DMS153 treated with DMSO at 0.1 percent for 48 hours (cell line): ENCODE measurements around the gene MYO7A.
A peak's percentile ranks its signal among the peaks of the same experiment; 100 is the strongest.

ENCODE experiments used
- DNase-seq: peaks from one replicate; lab custom pipeline; 2025; ENCODE audit not compliant: unreplicated experiment; lab: John Stamatoyannopoulos, UW

MYO7A gene

DNA sequence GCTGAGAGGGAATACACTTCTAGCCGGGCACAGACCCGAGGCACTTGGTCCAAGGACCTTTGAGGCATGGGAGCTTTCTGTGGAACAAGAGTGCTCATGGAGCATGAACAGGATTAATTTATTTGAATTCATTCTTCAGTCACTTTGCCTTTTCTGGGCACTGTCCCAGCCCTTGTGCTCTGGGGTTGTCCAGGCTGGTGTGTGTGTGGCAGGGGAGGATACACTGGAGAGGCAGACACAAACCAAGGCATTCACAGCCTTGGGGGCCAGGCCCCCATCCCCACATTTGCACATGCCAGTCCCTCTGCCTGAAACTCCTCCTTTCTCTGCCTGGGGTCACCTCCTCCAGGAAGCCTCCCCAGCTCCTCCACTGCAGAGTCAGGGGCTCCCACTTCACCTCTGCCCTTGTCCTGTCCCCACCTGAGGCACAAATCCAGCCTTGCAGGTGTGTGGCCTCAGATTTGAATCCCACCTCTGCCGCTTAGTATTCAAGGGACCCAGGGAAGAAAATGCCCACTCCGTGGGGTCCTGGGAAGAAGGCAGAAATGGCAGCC lies 55.5 kb downstream of the MYO7A start:
- DNase-seq = no peak

DNA sequence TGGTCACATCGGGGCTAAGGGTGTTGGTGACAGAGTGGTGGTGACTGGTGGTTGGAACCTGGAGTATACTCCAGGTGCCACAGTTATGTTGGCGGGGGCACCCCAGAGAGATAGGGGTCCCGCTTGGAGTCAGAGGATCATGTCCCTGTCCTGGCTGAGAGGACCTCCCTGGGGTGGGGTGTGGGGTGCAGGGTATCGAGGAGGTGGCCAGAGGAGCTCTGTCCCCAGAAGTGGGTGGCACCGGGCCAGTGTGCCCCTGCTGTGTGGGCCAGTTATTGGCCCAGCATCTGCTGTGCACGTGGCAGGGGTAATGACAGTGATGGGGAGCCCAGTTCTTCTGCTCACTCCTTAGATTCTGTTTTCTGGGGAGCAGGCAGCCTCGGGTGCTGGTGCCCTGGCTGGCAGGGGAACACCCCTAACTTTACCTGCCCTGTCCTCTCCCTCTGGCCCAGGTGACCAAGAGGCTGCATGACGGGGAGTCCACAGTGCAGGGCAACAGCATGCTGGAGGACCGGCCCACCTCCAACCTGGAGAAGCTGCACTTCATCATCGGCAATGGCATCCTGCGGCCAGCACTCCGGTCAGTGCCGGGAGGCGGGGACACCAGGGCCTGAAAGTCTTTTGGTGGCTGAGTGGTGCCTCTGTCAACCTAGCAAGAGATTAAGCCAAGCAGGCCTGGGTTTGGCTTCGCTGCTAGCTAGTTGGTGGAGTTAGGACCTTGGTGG lies 56.3 kb downstream of the MYO7A start:
- DNase-seq = no peak

DNA sequence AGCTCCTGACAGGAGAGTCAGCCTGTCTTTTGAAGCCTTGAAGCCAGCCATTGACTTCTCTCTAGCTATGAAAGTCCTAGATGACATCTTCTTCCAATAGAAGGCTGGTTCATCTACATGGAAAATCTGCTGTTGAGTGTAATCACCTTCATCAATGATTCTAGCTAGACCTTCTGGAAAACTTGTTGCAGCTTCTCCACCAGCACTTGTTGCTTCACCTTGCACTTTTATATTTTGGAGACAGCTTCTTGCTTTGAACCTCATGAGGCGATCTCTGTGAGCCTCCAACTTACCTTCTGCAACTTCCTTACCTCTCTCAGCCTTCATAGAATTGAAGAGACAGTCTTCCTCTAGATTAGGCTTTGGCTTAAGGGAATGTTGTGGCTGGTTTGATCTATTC lies 58.3 kb downstream of the MYO7A start:
- no peak for DNase-seq

DNA sequence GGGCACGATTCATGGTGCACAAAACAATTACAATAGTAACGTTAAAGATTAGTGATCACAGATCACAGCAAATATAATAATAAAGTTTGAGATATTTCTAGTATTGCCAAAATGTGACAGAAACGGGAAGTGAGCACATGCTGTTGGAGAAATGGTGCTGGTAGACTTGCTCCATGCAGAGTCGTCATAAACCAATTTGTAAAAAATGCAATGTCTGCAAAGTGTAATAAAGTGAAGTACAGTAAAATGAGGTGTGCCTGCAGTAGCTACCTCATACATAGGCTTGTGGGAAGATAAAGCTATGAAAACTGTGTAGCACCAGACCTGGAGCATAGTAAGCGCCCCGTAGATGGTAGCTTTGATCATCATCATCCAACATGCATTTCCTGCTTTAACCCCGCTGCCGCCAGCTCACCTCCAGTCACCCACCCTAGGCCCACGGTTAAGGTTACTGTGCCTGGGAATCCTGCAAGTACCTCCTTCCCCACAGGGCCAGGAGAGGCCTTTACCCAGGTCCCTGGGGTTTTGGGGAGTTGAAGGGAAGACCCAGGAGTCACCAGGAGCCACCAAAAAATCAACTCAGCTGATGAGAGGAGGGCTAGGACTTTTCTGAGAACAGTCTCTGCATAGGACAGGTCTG lies 59.2 kb downstream of the MYO7A start:
- no peak for DNase-seq

DNA sequence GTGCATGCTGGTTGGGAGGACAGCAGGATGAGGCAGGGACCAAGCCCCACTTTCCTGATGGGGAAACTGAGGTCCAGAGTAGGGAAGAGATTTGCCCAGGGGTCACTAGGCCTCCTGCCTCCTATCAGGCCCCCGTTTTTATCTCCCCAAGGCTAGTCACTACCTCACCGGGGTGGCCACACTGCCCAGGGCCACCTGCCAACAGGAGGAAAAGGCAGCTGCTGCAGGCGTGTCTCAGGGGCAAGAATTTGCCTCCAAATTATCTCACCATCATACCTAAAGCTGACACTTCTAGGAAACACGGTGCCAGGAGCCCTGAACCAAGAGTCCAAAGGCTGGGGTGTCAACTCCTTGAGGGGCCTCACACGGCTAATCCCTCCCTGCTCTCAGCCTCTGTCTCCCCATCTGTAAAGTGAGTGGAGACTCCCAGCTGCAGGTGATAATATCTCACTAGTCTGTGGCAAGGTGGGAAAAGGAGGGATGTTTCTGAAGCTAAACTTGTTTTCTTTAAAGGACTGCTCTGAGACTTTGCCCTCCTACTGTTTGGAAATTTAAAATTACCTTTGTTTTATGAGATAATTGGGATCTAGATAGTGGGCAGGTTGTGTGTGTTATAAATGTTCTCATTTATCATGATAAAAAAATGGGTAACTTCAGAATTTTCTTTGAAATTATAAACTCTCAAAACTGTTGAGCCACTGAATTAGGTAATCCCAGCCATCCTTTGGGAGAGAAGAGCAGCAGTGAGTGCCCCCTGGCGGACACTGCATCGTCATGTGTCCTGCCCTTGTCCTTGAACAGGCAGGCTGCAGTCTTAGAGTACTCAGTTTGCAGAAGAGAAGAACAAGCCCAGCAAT lies 60.0 kb downstream of the MYO7A start:
- peak; percentile 41 for DNase-seq

DNA sequence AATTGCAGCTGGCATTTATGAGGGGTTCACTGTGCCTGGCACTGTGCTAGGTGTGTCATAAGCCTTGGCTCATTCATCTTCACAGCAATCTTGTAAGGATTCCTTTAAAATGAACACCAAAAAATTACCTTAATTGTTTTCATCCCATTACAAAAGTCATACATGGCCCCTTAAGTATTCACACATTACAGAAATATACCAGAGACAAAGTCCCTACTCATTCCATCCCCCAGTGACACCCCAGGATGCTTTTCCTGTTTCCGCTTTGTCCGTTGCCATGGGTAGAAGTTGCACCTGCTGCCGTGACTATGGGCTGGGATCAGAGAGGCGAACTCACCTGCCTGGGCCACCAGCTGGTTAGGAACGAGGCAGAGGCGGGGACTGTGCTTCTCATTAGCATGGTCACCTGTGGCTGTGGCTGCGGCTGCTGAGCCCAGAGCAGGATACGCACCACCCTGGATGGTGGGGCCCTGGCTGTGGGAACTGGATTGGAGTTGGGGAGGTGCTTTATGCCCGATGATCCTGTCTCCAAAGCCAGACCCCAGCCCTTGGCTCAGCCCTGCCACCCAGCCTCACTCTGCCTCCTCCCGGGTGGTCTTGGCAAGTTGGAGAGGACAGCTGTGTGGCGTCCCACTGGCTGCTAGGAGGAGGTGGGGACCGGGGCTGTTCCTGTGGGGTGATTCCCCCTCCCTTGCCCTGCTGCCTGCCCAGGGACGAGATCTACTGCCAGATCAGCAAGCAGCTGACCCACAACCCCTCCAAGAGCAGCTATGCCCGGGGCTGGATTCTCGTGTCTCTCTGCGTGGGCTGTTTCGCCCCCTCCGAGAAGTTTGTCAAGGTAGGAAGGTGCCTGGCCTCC lies 60.8 kb downstream of the MYO7A start:
- peak; percentile 36 for DNase-seq

DNA sequence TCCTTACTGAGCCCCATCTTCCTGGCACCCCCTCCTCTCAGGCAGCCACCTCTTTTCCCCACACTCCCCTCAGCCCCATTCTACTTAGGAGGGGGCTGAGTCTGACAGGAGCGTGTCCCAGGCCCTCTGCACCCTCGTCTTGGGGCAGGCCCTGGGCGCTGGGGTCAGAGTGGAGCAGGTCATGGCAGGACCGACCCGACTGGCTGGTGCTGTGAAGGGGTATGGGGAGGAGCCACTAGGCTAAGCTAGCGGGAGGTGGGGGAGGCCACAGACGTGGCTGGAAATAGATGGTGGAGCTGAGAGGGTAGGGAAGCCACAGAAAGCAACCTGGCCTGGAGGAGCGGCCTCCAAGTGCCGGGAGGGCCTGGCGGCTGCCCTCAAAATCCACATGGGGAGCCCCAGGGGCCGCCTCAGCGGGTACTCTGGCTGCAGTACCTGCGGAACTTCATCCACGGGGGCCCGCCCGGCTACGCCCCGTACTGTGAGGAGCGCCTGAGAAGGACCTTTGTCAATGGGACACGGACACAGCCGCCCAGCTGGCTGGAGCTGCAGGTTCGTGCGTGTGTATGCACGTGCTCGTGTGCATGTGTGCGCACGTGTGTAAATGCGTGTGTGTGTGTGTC lies 61.7 kb downstream of the MYO7A start:
- DNase-seq = no peak

DNA sequence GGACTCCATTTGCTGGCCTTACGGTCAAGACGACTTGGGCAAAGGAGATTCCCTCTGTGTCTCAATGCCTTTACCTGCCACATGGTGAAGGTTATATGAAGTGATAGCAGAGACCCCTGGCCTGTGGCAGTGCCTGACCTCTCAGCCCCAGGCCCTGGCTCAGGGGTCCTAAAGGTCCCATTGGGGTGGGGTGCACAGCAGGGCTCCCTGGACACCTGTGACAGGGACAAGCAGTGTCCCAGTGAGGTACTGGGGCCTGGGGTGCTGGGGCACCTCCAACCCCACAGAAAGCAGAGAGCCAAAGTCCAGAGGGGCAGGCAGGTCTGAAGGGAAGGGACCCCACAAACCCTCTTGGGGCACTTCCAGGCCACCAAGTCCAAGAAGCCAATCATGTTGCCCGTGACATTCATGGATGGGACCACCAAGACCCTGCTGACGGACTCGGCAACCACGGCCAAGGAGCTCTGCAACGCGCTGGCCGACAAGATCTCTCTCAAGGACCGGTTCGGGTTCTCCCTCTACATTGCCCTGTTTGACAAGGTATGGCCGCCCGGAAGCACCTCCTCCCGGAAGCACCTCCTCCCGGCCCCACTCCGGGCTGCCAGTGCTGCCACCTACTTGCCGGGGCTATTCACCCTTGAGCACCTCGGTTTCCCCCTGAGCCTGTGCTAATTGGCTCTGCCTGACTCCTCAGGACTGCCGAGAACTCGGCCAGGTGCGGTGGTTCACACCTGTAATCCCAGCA lies 62.5 kb downstream of the MYO7A start:
- DNase-seq = no peak

DNA sequence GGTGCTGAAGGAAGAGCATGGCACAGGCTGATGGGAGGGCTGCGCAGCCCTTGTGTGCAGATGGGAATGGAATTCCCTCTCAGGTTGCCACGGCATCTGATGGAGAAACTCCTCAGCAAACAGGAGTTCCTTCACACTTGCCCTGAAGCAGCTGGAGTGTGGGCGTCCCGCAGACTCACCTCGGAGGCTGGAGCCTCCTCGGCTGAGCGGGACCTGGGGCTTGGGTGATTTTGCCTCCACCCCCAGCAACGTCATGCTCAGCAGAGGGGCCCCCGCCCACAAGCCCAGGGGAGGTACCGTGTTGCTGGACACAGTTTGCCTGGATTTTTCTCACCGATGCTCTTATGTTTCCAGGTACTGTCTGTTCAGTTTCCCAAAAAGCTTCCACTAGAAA lies 63.4 kb downstream of the MYO7A start:
- DNase-seq = no peak

DNA sequence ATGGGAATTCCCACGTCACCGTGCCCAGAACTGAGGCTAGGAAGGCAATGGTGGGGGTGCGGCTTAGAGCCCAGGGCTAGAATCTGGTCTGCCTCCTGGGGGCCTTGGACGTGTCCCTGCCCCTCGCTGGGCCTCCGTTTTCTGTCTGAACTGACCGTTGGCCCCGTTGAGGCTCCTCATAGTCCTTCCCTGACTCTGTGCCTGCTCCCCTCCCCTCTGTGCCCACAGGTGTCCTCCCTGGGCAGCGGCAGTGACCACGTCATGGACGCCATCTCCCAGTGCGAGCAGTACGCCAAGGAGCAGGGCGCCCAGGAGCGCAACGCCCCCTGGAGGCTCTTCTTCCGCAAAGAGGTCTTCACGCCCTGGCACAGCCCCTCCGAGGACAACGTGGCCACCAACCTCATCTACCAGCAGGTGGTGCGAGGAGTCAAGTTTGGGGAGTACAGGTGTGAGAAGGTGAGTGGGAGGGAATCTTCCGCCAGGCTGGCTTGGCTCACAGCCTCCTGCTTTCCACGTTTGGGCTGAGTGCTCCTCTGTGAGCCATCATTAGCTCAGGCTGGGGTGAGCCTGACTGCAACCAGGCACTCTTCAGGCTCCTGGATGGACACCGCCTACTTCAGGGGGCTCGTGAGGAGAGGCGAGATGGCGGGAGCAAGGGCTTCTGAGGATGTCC lies 63.9 kb downstream of the MYO7A start:
- peak; percentile 84 for DNase-seq

DNA sequence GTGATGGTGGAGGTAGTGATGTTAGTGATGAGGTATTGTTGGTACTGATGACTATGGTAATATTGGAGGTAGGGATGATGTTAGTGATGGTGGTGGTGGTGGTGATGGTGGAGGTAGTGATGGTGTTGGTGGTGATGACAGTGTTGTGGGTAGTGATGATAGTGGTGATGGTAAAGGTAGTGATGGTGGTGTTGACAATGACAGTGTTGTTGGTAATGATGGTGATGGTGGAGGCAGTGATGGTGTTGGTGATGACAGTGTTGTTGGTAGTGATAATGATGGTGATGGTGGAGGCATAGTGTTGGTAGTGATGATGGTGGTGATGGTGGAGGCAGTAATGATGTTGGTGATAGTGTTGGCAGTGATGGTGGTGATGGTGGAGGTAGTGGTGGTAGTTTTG lies 65.1 kb downstream of the MYO7A start:
- DNase-seq = no peak

DNA sequence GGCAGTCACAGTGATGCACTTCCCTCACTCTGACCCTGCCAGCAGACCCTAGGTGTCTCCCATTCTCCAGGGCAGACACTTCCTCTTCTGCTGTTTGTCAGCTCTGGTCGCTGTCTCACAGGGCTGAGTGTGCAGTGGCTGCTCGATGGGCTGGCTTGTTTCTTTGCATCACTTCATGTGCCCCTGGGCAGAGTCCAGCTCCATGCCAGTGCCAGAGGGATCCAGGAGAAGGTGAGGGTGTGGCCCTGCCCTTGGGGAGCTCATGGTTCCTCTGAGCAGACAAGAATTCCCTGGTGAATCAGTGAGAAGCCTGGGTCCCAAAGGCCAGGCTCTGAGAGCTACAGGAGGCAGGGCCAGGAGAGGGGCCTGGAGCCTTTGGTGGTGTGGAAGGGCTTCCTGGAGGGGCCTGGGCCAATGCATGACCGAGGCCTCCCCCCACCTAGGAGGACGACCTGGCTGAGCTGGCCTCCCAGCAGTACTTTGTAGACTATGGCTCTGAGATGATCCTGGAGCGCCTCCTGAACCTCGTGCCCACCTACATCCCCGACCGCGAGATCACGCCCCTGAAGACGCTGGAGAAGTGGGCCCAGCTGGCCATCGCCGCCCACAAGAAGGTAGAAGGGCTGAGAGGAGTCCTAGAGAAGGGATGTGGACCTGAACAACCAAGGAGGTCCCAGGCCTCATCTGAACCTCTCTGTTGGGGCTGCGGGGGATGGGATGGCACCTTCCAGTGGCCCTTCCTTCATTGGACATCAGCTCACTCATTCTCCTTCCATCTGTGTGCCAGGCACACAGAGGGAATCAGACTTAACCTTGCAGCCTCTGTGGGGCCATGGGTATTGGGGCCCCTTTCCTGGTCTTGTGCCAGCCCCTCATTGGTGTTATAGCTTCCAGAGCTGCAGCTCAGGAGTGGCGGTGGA lies 66.1 kb downstream of the MYO7A start:
- DNase-seq = no peak

DNA sequence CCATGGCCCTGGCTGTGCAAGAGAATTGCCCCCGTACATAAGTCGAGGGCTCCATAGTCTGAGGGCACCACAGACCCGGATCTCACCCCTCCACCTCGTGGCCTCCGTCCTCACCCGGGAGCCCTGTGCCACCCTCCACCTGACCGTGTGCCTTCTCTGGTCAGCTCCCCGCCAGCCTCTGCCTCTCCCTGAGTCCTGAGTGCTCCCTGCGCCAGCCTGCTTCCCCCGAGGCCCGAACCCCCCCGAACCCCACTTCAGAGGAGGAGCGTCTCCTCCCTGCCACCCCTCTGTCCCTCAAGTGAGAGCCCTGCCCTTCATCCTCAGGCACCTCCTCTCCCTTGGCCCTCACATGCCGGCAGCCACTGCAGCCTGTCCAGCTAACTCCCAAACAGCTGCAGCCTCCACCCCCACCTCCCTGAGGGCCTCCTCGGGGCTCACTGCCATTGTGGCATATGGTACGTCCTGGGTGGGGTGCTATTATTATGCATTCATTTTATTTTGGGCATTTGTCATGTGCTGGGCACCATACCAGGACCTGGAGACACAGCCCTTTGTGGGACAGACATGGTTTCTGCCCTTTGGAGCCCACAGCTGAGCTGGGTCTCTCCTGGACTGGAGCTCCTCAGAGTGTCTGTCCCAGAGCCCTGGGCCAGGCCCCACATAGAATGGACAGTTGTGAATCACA lies 67.2 kb downstream of the MYO7A start:
- no peak for DNase-seq

DNA sequence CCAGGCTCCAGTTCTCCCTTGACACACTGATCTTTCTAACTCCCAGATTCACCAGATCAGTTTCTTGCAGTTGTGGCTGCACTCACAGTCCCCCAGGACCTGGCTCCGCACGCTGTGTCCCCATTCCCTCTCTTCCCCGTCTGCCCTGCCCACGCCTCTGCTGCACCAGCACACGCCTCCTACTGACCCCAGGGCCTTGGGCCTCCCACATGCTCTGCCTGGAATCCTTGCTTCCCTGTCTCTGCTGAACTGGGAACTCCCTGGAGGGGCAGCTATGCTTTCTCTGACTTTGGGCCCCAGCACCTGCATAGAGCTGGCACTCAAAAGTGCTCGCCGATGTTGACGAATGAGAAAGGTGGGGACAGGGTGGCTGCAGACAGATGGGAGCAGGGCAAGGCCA lies 68.9 kb downstream of the MYO7A start:
- no peak for DNase-seq

DNA sequence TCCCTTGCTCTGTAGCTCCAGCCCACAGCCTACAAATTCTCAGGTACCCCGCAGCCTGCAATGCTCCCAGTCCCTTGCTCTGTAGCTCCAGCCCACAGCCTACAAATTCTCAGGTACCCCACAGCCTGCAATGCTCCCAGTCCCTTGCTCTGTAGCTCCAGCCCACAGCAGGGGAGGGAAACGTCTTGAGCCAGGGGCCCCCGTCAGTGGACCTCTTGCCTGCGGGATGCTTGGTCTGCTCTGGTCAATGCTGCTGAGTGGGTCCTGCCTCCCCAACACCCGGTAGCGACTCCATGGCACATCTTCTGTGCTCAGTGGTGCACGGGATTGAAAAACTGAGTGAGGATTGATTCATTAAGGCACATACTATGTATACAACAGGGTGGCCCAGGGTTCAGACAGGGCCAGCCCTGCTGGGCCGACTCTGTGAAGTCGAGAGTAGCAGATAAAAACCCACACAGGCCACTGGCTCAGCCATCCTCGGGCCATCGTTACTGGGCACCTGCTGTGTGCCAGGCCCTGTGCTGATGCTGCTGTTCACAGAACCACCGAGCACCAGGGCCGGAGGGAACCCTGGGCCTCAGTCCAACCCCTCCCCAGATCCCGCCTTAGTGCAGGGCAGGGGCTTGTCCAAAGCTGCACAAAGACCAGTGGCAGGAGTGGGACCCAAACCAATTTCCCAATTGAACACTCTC lies 69.7 kb downstream of the MYO7A start:
- no peak for DNase-seq

DNA sequence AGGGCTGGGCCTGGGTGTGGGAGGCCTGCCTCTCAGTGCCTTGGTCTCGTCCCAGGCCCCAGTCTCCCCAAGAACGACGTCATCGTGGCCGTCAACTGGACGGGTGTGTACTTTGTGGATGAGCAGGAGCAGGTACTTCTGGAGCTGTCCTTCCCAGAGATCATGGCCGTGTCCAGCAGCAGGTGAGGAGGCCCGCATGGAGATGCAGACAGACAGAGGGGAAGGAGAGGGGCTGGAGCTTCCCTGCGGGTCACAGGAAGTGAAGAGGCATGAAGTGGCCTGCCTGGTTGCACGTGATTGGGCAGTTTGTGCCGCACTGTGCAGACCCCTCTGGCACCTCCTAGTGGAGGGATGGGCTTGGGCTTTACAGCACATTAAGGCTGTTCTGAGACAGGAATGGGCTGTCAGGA lies 70.4 kb downstream of the MYO7A start:
- DNase-seq = no peak
